DMS 273 treated with DMSO at 0.1 percent for 48 hours (cell line): ENCODE data around the gene BHLHE40.
A peak's percentile ranks its signal among the peaks of the same experiment; 100 is the strongest.

Experiments used
- DNase-seq: peaks from one replicate; lab custom pipeline; 2025; lab: John Stamatoyannopoulos, UW

The BHLHE40 gene

DNA sequence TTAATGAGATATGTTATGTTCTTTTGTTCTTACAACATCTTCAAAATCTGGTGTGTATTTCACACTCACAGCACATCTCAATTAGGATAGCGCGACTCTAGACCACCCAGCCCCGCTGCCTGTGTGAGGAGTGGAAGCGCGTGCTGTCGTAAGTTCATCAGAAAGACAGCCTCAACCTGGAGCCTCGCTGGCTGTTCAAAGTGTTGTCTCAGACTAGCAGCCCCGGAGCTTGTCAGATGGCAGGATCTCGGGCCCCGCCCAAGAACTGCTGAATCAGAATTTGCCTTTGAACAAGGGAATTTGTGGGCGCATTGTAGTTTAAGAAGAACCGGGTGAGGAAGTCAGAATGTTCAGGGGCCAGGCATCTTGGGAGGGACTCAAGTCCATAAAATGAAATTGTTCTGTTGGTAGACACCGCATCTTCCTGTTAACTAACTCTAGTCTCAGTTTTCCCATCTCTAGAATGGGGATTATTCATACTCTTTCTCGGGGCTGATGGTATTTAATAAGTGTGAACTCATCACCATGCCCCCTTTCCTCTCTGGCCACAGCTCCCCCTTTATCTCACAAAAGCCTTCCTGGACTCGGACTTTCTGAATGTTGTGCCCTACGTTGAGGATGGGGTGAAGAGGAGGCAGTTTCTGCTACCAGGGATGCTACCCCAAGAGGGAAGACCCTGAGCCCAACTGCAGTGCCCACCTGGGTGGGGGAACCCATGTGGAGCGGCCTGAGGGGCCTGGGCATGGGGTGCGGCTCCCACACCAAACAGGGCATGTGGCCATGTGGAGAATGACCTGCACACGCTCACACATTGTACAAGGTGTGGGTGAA lies 40.4 kb downstream of the BHLHE40 start:
- DNase-seq = no peak

DNA sequence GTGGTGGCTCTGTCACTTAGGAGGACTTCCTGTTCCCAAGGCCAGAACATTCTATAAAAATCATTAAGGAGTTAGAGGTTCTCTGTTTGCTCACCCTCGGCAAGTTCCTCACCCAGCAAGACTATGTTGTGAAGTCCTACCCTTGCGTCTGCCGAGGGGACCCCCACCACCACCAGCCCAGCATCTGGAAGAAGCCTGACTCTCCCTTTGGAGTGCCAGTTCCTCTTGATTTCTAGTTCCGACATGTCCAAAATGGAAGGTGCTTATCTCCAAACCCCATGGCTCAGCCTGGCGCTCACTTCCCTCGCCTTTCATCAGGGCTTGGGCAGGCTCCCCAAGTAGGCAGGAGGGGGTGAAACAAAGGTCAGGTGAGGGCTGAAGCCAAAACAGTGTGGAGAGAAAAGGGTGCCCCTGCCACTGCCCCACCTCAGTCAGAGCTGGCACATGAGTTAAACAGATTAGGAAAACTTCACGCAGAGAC lies 41.0 kb downstream of the BHLHE40 start:
- DNase-seq = no peak

DNA sequence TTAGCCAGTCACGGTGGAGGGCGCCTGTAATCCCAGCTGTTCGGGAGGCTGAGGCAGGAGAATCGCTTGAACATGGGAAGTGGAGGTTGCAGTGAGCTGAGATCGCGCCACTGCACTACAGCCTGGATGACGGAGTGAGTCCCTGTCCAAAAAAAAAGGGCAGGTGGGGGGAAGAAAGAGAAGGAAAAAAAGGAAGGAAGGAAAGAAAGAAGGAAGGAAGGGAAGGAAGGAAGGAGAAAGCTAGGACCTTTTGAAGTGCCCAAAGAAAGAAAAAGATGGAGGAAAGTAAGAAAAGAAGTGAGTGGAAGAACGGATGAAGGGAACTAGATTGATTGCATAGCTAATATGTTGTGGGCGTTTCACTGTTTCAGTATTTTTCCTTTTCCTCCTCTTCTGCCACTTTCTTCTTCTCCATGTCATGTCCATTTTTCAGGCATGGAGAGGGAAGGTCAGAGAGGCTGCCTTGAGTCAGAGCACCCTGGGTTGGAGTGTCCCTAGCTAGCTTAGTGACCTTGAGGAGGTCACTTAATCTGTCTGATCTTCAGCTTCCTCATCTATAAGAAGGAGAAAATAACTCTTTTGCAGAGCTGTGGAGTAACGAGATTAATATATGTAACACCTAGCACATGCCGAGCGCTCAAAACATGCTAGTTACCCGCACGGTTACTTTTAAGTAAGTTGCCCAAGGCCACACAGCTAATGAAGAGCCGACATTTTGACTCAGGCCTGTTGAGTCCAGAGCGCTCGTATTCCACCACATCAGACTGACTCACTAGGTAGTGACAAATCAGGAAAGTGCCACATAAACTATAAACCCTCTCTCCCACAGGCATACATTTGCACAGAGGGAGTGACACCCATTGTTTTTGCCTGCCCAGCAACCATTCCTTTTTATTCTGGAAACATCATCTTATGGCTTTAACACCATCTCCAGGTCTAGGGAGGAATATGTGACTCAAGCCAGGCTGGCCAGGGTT lies 42.2 kb downstream of the BHLHE40 start:
- no peak for DNase-seq

DNA sequence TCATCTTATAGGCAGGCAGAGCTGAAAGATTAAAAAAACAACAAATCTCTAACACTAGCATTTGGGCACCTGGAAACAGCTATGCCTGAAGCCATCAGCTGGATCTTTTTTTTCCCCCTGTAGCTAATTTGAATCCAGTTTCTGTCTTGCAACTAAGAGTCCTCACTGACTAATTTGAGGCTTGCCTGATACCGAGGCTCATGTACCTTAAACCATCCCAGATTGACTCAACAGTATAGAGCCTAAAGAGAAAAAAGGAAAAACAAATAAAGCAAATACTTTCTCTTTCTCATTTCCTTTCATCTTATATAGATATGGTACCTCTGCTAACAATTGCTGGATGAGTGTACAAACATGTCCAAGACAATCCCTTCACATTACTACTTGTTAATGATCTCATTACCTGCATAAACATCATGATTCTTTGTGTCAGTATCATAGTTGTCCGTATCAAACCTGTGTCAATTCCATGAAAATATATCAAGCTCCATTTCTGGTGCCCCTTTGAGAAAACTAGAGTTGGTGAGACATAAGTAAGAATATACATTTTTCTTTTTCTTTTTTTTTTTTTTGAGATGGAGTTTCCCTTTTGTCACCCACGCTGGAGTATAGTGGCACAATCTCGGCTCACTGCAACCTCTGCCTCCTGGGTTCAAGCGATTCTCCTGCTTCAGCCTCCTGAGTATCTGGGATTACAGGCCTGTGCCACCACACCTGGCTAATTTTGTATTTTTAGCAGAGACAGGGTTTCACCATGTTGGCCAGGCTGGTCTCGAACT lies 43.1 kb downstream of the BHLHE40 start:
- no peak for DNase-seq

DNA sequence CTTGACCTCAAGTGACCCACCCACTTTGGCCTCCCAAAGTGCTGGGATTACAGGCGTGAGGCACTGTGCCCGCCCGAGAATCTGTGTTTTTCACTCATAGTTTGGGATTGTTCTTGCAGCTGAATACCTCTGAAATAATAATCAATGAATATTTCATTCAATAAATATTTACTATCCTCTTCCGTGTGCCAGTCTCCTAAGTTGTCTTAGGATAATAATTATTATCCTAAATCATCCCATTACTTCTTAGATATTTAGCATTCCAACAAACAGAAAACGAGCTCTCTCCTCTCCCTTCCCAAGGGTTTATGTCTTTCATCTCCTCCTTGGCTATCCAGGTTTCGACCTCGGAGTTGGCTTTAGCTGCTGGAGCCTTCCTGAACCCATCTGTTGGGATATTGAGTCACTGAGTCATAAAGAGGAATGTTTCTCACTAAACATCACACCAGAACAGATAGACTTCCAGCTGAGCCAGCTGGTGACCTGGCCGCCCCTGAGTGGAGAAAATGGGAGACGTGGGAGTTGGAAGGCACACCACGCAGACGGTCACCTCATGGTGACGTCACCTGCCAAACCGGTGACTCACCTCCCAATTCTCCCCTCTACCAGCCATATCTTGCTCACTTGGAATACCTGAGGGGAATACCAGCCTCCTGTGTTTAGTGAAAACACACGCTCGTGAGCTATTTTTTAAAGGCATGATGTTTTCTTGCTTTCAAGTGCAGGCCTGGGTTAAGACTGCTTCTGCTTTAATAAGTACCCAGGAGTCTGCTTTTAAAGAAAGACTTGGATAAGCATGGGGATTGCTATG lies 43.9 kb downstream of the BHLHE40 start:
- peak; percentile 75 for DNase-seq

DNA sequence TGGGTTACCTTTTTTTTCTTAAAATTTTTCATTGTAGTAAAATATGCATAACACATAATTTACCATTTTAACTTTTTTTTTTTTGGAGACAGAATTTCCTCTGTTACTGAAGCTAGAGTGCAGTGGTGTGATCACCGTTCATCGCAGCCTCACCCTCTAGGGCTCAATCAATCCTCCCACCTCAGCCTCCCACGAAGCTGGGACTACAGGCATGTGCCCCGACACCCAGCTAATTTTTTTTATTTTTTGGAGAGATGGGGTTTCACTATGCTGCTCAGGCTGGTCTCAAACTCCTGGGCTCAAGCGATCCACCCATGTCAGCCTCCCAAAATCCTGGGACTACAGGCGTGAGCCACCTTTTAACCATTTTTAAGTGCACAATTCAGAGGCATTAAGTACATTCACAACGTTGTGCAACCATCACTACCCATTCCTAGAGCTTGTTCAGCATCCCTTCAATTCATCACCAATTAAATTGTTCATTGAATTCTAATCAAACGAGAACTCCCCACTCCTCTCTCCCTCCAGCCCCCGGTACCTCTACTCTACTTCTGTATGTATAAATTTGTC lies 44.6 kb downstream of the BHLHE40 start:
- no peak for DNase-seq

DNA sequence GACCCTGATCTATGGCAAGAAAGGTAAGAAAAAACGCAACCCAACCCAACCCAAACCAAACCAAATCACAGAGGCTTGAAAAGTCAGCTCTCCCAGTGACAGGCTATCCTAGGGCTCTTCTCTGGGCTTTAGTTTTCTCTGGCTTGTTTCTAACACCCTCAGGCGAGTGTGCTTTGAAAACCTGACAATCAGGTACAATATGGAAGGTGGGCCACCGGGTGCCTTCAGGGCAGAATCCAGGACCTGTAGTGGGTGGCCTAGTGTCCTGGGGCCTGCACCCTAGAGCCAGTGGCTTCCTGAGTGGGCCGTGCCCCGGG lies 46.8 kb downstream of the BHLHE40 start:
- no peak for DNase-seq

DNA sequence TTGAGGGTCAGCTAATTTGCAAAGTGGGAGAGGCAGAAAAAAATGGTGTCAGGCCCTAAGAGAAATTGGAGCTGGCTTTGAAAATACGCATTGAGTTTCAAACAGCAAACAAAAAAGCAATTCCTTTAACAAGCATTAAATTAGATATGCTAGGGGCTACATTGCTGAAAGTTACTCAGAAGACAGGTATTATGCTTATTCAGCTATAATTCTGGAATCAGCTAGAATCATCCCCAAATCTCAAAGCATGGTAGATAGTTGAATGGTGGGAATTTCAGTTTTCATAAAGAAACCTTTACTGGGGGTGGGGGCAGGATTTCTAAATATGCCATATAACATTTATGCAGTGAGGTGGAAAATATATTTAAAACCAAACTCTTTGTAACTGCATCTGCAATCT lies 50.5 kb downstream of the BHLHE40 start:
- no peak for DNase-seq

DNA sequence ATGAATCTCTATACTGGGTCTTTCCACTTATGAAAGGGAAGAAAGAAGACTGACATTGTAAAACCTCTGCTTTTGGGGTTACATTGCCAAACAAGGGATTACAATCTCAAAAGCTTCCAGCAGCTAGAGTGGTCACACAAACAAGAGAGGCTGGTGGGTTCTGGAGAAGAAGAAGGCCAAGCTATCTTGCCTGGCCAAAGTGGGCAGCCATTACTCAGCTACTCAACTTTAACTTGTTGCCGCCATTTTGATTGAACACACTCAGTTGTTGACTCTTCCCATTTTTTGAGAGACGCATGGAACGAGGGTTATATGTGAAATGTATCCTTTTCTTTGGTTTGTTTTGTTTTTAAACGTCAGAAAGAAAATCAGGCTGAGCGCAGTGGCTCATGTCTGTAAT lies 50.9 kb downstream of the BHLHE40 start:
- DNase-seq = no peak

DNA sequence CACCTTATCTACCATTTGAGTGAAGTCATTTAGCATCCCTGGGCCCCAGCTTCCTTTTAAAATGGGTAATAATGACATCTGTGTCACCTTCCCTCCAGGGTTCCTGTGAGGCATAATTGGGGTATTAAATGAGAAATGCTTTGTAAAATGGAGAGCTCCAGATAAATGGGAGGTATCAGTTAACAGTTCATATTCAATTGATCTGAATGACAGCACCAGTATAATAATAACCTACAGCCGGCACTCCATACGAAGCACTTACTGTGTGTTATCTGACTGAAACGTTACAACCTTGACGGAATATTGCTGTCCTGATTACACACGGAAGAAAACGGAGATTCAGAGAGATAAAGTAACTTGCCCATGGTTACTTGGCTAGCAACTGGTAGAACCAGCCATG lies 53.6 kb downstream of the BHLHE40 start:
- DNase-seq = no peak
